ENCODE measurements around the gene SEC61B.

DNA sequence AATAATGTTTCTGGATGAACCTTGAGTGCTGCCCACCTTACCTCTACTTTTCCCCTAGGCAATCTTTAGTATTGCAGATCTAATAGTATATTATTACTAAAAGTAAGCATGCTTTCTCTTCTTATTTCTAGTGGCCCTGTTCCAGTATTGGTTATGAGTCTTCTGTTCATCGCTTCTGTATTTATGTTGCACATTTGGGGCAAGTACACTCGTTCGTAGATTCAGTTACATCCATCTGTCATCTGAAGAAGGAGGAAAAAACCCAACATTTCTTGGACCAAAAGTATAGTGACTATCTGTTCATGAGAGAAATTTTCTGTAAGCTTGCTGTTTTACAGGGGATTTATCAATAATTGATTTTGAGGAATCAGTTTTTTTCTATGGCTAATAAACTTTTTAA lies 8.1 kb downstream of the SEC61B start:
- TF ChIP-seq CTCF (IDR thresholded peaks at IDR 0.05 in 2 of 3, conservative IDR thresholded peaks at IDR 0.05 in 1 of 3; ENCODE audit: control insufficient read depth in 2 of 3, extremely low read depth in 1 of 3, insufficient read depth in 1 of 3, low read depth in 3 of 3, low read length in 3 of 3) (no peak), MAX (IDR thresholded peaks at IDR 0.05; ENCODE audit: low read depth, low read length) (no peak), PML (IDR thresholded peaks at IDR 0.05; ENCODE audit: low read length) (no peak)

All from GM12878 (cell line).